ENCODE data around the gene ANGPTL2.

The ANGPTL2 gene

GRCh38 chr9:127132375-127132774 is 9.9 kb upstream of the ANGPTL2 start:
- Histone ChIP-seq H3K27ac (ENCODE audit: low read length) (no peak overlapping the region), H3K4me1 (ENCODE audit: insufficient read depth, low read length) (no peaks in the 10 kb centered on the region), H3K36me3 (ENCODE audit: insufficient read depth, low read length) (no peaks in the 10 kb centered on the region), H3K79me2 (ENCODE audit: insufficient read depth, low read length) (no peaks in the 10 kb centered on the region), H3K4me3 (ENCODE audit: low read depth in 1 of 2, low read length in 2 of 2) (no peak overlapping the region), H3K9me3 (ENCODE audit: insufficient read depth, low read length, severe bottlenecking) (no peaks in the 10 kb centered on the region), H4K20me1 (ENCODE audit: insufficient read depth, low read length) (peaks cover 8% of the 10 kb centered on the region), H3K27me3 (ENCODE audit: insufficient read depth, low read length, poor library complexity) (peaks cover 14% of the 10 kb centered on the region), H2AFZ (ENCODE audit: low read depth, low read length) (no peak overlapping the region), H3K4me2 (ENCODE audit: insufficient read depth, low read length) (no peak overlapping the region), H3K9ac (ENCODE audit: low read depth, low read length) (no peak overlapping the region)
- DNase-seq = no peak
- no peak for TF ChIP-seq EZH2 (IDR thresholded peaks at IDR 0.05; ENCODE audit: borderline replicate concordance, low read depth, low read length, severe bottlenecking)
- no peak for TF ChIP-seq CTCF (IDR thresholded peaks at IDR 0.05; ENCODE audit: borderline replicate concordance, extremely low read depth, low read length, poor library complexity, severe bottlenecking)
- ATAC-seq (ENCODE audit: insufficient read depth, low read depth) = no peak

- no peak for DNase-seq
- no peak overlapping the region for H3K27ac ChIP-seq (ENCODE audit: low read length)
Observed at GRCh38 chr9:127131871-127132270, 9.4 kb upstream of the ANGPTL2 start.

GRCh38 chr9:127130661-127131538 is 8.5 kb upstream of the ANGPTL2 start:
- Histone ChIP-seq H3K9me3 (ENCODE audit: insufficient read depth, low read length, severe bottlenecking) (no peaks in the 10 kb centered on the region), H3K4me1 (ENCODE audit: insufficient read depth, low read length) (no peaks in the 10 kb centered on the region), H2AFZ (ENCODE audit: low read depth, low read length) (no peak overlapping the region), H3K9ac (ENCODE audit: low read depth, low read length) (no peak overlapping the region), H4K20me1 (ENCODE audit: insufficient read depth, low read length) (0 out of 2 replicates have a peak, but pooled peaks cover 4% of the 10 kb centered on the region), H3K4me2 (ENCODE audit: insufficient read depth, low read length) (no peak overlapping the region), H3K27me3 (ENCODE audit: insufficient read depth, low read length, poor library complexity) (peaks cover 9% of the 10 kb centered on the region), H3K36me3 (ENCODE audit: insufficient read depth, low read length) (no peaks in the 10 kb centered on the region), H3K4me3 (ENCODE audit: low read depth in 1 of 2, low read length in 2 of 2) (no peak overlapping the region), H3K79me2 (ENCODE audit: insufficient read depth, low read length) (no peaks in the 10 kb centered on the region), H3K27ac (ENCODE audit: low read length) (no peak overlapping the region)
- no peak for DNase-seq
- ATAC-seq (ENCODE audit: insufficient read depth, low read depth) = no peak
- TF ChIP-seq CTCF (IDR thresholded peaks at IDR 0.05; ENCODE audit: borderline replicate concordance, extremely low read depth, low read length, poor library complexity, severe bottlenecking) = no peak
- TF ChIP-seq EZH2 (IDR thresholded peaks at IDR 0.05; ENCODE audit: borderline replicate concordance, low read depth, low read length, severe bottlenecking) = no peak

More at GRCh38 chr9:127131871-127132270, 9.4 kb upstream of the ANGPTL2 start:
- Histone ChIP-seq H3K4me2 (ENCODE audit: insufficient read depth, low read length) (no peak overlapping the region), H3K4me1 (ENCODE audit: insufficient read depth, low read length) (no peaks in the 10 kb centered on the region), H3K79me2 (ENCODE audit: insufficient read depth, low read length) (no peaks in the 10 kb centered on the region), H3K9ac (ENCODE audit: low read depth, low read length) (no peak overlapping the region), H3K36me3 (ENCODE audit: insufficient read depth, low read length) (no peaks in the 10 kb centered on the region), H2AFZ (ENCODE audit: low read depth, low read length) (no peak overlapping the region), H3K27me3 (ENCODE audit: insufficient read depth, low read length, poor library complexity) (peaks cover 12% of the 10 kb centered on the region), H3K9me3 (ENCODE audit: insufficient read depth, low read length, severe bottlenecking) (no peaks in the 10 kb centered on the region), H4K20me1 (ENCODE audit: insufficient read depth, low read length) (0 out of 2 replicates have a peak, but pooled peaks cover 4% of the 10 kb centered on the region), H3K4me3 (ENCODE audit: low read depth in 1 of 2, low read length in 2 of 2) (no peak overlapping the region)
- no peak for ATAC-seq (ENCODE audit: insufficient read depth, low read depth)
- TF ChIP-seq CTCF (IDR thresholded peaks at IDR 0.05; ENCODE audit: borderline replicate concordance, extremely low read depth, low read length, poor library complexity, severe bottlenecking) = no peak
- TF ChIP-seq EZH2 (IDR thresholded peaks at IDR 0.05; ENCODE audit: borderline replicate concordance, low read depth, low read length, severe bottlenecking) = no peak

All from DND-41 (cell line).